Right ventricle myocardium inferior (tissue), 1 donor: ENCODE data around the gene HCRTR2. TPM values are rescaled to one million over a fixed set of nuclear protein-coding genes. Genes with fewer than 3 reads are reported as not detected.
"Not testable (repeated sequence)": the region's sequence is repeated elsewhere in the genome, so short reads cannot be mapped to it uniquely, and the experiment has no call there.

ENCODE experiments used
- ATAC-seq: fragments of 200-7000 bp; cut with Tn5 transposase; one replicate; pipeline ENCODE4 v1.9.1; 2020; ENCODE audit warnings: mild to moderate bottlenecking, moderate library complexity
- DNase-seq: peaks from one replicate; pipeline ENCODE4 v3.0.0; 2021; ENCODE audit errors: missing footprints
- intact Hi-C: fragments of 100-400 bp; cut with DNase I; formaldehyde crosslinking; loops from one replicate; pipeline ENCODE4 v1.11.0; 2022
- long read RNA-seq: library from polyadenylated mRNA; unstranded; transcript quantifications from one replicate; pipeline ENCODE4 v2.0.0, GENCODE V29; 2021
- total RNA-seq: library from RNA; stranded (reverse); fragmentation: NEBNext Ultra II Directional; extraction: Animal tissue kit (Norgen Biotek cat#: 25700); gene quantifications from one replicate; pipeline ENCODE4 v1.2.1, GENCODE V29; 2021
- donor health status: DM: no; HTN: yes; CAD: no; lungs with severe emphysema.

Gene HCRTR2
- not detected for total RNA-seq
- long read RNA-seq = 0 reads

DNA sequence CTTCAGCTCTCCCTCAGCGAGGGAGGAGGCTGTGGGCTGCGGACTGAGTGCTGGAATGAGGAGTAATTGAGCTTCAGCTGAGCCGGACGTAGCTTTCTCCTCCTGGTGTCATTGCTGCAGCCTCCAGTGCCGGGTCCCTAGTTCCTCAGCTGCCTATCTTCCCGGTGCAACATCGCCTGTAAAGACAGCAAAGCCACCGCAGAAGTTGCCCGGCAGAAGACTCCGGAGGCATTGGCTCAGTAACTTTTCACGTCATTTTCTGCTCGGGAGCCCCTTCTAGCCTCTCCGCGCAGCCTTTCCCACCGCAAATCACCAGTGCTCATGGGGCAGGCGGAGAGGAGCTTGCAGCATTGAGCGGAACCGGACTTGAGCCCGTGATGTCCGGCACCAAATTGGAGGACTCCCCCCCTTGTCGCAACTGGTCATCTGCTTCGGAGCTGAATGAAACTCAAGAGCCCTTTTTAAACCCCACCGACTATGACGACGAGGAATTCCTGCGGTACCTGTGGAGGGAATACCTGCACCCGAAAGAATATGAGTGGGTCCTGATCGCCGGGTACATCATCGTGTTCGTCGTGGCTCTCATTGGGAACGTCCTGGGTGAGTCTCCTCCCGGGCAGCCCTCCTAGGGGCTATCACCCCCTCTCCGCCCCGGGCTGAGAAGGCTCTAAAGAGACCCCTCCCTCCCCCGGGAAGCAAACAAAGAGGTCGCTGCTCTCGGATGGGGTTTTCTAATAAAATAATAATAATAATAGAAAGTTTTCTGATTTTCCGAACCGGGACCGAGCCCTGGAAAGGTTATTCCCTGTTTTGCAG lies at the start of gene HCRTR2:
Gene HCRTR2, plus strand, starts transcription at position 305 of the 816 bp plus-strand sequence. Its CDS starts 73 bp downstream, at position 378.
- intact Hi-C loops = no loop called here
- ATAC-seq (no peak), DNase-seq (peak; percentile 63)

DNA sequence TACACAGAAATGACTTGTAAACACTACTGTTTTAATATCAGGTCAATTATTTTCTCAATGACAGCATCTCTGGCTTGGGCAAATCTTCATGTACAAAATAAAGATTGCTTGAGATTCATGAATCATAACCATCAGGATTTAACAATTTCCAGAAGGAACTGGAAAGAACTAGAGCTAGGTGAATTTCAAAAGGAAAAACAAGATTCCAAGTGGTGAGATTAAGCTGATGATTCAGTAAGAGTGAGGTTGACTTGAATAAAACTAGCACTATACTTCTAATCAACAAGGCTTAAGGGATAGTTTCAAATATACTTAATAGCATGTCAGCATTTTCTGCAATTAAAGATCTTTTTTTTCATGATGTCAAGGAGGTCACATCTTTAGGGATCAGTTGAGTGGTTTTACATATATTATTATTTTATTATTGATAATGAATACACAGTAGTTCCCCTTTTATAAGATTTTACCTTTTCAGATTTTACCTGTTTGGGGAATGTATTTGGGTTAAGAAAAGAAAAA lies 43.5 kb upstream of the HCRTR2 start:
- ATAC-seq = no peak
- intact Hi-C loops = no loop called here
- DNase-seq = no peak

DNA sequence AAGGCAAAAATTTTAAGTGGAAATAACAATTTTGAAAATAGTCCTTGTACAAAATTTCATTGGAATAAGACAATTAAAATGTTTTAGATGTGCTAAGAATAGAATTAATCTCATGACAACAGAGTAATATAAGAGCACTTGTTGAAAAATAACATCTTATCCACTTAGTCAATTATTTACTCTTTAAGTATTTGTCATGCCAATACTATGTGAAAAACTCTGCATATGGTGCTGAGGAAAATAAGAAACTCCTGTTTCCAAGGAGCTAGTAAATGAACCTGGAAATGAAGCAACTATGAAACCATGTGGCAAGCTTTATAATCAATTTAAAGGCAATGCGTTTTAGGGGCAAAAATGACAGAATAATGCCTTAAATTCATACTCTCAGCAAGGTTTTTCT lies 42.7 kb upstream of the HCRTR2 start:
- intact Hi-C loops = no loop called here
- DNase-seq (no peak), ATAC-seq (no peak)

DNA sequence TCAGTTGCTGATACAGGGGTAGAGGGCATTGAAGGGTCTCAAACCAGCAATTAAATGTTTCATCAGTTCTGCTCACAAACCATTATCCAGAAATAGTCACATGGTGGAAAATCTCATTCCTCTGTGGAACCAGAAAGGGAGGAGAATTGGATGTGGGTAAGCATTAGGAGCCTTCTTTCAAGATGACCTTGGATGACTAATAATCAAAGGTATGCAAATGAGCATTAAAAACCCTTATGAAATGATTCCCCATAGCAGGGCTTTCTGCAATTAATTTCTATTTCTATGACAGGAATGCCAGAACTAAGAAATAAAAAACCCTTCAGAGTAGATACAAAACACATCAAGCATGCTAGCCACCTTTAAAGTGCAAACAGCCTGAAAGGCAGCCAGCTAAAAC lies 37.4 kb upstream of the HCRTR2 start:
- DNase-seq = no peak
- ATAC-seq = no peak
- intact Hi-C loops = no loop called here

DNA sequence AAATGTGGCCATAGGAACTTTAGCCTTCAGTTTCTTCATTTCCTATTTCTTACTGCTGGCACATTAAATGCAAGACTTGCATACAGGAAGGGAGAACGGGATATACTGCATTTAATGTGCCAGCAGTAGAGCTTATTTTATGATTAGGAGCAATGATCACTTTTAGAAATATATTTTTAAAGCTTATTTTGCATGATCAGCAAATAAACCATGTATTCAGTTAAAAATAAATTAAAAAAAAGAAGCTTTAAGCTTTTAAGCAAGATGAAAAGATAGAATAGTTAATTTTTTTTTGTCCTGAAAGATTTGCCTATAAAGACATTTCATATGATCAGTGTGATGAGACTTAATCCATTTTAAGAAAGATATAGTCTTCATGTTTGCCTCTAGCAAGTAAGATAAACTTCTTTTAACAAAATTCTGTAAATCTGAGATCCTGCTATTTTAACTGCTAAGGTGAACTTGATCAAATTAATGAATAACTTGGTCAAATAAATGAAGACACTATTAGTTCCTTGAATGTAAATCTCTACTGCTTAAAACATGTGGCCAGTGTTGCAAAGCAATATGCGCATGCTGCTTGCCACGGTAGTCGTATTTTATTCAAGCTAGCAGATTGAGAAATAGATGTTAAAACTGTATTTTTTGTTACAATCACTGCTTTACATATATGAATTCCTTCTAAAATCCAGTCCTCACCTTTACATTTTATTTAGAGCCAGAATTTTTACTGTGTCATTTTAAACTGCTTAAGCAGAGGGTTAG lies 36.2 kb upstream of the HCRTR2 start:
- ATAC-seq (no peak), DNase-seq (no peak)
- intact Hi-C loops = no loop called here

DNA sequence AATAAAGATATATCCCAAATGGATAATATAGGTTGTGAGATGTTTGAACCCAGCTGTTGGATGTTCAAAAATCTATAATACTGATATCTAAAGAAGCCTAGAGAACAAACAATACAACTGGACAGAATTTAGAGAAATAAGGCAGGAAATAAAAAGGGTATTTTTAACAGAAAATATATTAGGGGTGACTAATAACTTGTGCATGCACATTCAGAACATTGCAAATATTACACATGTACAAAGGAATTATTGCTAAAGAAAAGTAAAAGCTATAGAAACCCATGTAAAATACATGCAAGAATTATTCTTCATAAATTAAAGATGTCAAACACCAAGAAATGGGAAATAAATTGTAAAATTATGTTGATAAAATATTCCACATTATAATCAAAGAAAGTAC lies 32.7 kb upstream of the HCRTR2 start:
- intact Hi-C loops = no loop called here
- ATAC-seq = no peak
- no peak for DNase-seq

DNA sequence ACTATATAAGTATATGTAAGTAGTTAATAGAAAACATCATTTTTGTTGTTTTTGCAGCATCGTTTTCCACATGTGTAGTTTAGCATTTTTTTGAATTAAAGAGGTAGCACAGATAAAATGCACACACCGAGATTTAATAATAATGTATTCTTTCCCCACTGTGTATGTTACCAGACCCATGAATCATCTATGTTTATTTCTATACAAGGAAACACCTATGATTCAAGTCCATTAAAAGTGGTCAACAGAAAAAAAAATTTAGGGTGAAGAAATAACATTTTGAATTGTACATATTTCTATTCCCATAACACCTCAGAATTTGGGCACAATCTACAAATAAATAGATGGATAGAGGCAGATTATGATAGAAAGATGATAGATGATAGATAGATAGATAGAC lies 31.7 kb upstream of the HCRTR2 start:
- ATAC-seq (no peak), DNase-seq (no peak)
- intact Hi-C loops = no loop called here

DNA sequence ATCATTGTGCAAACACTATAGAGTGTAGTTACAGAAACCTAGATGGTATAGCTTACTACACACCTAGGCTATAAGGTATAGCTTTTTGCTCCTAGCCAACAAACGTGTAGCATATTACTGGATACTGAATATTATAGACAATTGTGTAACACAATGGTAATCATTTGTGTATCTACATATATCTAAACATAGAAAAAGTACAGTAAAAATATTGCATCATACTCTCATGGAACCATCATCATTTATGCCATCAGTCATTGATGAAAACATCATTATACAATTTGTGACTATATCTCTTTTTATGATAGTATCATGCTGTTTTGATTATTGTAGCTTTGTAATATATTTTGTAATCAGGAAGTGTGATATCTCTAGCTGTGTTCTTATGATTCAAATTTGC lies 21.0 kb upstream of the HCRTR2 start:
- intact Hi-C loops = no loop called here
- ATAC-seq = no peak
- no peak for DNase-seq

DNA sequence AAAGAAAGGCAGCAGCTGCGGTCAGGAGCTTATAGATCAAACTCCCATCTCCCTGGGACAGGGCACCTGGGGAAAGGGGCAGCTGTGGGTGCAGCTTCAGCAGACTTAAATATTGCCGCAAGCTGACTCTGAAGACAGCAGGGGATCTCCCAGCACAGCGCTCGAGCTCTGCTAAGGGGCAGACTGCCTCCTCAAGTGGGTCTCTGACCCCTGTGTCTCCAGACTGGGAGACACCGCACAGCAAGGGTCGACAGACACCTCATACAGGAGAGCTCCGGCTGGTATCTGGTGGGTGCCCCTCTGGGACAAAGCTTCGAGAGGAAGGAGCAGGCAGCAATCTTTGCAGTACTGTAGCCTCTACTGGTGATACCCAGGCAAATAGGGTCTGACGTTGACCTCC lies 15.5 kb upstream of the HCRTR2 start:
- ATAC-seq, intact Hi-C loops: not testable (repeated sequence)
- peak; percentile 28 for DNase-seq

DNA sequence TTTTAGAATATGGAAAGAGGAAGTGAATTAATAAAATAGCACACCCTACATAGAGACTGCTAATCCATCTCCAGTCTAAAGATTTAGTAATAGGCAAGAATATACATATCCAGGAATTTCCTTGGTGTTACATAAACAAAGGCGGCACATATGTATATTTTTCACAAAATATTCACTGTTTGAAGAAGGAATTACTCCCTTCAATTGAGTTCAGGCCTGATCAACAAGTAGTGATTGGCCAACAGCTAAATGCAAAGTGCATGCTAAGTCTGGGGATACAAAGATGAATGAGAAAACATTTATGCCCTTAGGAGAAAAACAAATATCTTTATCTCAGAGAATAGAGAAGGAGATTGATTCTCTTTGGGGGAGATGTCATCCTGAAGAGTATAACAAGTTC lies 6.5 kb upstream of the HCRTR2 start:
- intact Hi-C loops = no loop called here
- ATAC-seq (no peak), DNase-seq (no peak)

DNA sequence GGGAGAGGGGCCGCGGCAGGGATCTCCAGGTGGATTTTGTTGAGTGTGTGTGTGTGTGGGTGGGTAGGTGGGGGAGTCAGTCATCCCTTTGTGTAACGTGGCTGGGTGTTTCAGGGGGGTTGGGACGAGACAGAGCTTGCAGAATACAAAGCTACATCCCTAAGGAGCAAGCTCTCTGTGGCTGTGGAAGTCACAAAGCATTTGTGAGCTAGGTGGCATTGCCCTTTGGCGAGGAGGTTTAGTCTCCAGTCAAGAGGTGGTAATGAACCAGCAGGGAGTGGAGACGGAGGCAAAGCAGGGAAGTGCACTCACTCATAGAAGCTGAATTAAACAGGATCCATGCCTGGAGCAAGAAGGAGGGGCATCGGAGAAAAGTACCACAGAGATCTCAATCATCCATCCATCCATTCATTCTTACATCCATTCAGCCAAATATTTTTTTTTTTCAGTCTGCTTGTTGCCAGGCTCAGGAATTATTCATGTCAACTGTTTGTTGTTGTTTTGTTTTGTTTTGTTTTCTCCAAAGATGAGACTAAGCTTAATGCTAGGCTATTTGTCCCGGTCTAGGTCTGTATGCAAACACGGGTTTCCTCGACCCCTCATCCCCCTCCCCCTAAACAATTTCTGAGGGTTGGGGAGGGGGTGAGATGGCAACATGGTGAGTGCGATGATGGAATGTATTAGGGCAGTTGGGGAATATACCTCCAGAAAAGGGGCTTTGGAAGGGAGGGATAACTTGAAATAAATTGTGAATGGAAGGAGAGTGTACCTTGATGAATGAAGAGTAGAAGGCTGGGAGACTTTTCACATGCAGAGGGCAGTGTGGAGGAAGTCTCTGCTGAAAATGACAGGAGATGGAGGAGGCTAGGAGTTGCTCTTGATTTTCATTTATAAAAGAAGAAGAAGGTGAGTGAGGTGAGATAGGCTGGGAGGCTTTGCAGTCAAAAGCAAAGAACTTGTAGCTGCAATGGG lies 1.0 kb downstream of the HCRTR2 start:
- ATAC-seq = no peak
- intact Hi-C loops = no loop called here
- no peak for DNase-seq

DNA sequence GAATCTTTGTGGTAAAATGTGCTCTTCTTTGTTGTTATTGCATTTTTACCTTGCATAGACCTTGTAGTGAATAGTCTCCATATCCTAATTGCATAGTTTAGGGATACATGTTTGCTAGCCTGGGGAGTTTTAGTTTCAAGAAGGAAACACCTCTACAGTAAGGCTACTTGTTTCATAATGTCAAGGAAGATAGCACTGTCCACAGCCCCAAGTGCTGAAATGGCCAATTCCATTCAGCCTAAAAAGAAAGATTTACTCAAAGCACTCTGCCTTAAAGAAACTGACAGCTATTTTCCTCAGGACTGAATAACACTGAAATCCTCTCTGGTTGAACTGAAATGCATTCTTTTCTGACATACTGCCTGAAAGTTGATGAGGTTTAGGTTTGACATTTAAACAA lies 2.6 kb downstream of the HCRTR2 start:
- DNase-seq = no peak
- no peak for ATAC-seq
- intact Hi-C loops = no loop called here

DNA sequence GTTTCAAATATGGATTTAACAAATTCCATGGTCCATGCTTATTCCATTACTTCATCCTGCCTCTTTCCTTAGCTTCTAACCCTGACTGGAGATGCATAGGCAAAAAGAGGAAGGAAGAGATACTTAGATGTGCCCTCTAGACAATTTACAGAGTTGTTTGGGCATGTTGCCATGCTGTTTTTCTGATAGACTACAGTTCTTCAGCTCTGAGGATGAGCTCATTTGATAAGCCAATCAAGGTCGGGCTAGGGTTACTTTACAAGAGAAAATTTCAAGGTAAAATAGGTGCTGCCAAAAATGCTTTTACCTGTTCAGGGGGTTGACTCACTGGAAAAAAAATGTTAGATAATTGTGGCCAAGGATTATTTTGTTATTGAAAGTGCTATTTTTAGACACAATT lies 5.9 kb downstream of the HCRTR2 start:
- intact Hi-C loops = no loop called here
- ATAC-seq (no peak), DNase-seq (no peak)

DNA sequence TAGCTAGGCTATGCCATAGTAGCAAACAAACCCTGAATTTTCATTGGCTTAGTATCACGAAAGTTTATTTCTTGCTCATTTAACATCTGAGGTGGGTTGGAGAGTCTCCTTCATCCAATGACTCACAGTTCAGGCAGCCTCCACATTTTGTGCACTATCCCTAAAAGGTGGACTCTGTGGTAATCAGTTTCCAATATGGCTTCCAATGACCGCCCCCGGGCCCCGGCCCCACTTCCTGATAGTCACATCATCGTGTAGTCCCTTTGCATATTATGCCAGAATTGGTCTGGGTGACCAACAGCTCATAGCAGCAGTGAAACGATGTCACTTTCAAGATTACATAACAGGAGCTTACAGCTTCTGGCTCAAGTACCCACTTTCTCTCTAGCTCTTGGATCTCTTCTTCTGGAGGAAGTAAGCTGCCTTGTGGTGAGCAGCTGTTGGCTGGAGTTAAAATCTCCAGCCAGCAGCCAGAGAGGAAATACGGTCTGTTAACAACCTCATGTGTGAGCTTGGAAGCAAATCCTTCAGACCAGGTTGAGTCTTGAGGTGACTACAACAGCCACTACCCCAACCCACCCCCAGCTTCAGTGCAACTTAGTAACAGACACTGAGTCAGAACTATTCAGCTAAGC lies 7.8 kb downstream of the HCRTR2 start:
- intact Hi-C loops = no loop called here
- DNase-seq = no peak
- no peak for ATAC-seq

DNA sequence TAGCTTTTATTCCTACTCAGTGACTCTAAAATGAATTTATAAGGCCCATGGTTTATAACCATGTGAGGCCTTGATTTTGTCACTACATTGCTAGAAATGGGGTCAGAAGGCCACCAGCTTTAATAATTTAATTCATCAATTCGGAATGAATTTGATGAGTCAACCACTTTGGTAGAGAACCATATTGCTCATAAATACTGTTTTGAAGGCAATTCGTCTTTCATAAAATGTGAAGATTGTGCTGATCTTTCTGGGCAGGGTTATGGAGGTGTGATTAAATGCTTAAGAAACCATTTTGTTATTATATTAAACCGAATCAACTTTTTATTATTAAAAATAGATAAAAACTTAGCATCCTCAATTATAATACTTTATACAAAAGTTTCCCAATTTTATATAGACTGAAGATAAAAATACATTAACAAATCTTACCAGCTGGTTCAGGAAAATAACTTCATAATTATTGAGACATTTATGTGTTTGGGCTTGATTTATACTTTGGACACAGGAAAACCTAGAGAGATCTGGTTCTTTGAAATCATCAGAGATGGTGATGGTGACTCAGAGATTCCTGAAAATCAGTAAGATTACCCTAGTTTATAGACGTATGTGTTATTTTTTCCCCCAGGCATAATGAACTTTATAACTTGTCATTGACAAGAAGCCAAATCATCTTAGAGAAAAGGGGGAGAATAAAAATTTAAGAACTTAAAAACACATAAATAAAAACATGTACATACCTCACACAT lies 10.6 kb downstream of the HCRTR2 start:
- no peak for DNase-seq
- ATAC-seq = no peak
- intact Hi-C loops = no loop called here

DNA sequence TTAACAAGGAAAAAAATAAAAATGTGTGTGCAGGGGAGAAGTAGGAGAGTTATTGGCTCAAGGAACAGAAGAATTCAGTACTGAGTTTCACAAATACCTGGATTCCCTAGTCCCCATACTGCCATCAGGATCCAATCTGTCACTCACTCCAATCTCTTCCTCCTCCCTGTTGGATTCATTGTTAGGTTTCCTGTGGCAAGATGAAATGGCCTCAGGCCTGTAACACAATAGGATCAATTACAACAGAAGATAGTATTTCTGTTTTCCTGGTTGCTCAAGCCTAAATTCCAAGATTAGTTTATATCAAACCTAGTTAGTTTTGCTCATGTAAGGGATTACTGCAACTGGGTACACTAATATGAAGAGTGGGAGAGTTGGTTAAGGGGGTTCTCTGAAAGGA lies 24.4 kb downstream of the HCRTR2 start:
- ATAC-seq (no peak), DNase-seq (no peak)
- intact Hi-C loops = no loop called here

DNA sequence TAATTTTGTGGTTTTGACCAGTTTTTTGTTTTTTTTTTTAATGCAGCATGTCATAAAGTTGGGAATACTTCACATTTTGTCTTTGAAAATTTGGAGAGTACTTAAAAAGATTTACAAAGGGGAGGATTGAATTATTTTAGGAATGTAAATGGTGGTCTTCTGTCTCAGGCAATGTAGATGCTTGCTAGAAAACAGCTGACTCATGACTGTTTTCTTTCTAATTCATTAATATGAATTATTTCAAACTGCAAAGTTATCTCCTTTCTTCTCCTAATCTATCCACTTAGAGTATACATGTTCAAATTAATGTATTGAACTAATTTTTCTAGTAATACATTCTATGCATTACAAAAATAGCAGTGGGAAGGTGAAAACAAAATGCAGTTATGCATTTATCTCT lies 24.9 kb downstream of the HCRTR2 start:
- intact Hi-C loops = no loop called here
- DNase-seq = no peak
- ATAC-seq = no peak
